ENCODE data around the gene PLA2G2D.

DNA sequence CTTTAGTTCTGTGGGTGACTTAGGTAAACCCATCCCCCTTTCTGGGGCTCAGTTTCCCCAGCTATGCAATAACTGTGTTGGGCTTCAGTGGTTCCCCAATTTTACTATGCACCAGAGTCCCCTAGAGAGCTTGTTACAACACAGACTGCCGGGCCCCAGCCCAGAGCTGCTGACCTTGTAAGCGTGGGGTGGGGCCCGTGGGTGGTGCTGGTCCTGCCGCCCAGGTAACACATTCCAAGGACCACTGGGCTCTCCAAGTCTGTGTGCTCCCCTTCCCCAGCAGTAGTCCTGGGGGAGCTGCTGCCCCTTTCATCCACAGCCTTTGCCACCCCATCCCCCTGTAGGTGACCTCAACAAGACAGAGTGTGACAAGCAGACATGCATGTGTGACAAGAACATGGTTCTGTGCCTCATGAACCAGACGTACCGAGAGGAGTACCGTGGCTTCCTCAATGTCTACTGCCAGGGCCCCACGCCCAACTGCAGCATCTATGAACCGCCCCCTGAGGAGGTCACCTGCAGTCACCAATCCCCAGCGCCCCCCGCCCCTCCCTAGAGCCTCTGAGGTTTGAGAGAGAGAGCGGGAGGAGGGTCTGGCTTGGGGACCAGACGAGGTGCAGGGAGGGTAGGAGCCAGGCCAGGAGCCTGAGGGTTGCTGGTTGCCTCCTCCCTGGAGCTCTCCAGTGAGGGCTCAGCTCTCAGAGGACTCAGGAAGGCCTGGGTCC is 28.7 kb upstream of the PLA2G2D start:
- TF ChIP-seq POLR2A (IDR thresholded peaks at IDR 0.05): no peak
- TF ChIP-seq, protein P1, sequence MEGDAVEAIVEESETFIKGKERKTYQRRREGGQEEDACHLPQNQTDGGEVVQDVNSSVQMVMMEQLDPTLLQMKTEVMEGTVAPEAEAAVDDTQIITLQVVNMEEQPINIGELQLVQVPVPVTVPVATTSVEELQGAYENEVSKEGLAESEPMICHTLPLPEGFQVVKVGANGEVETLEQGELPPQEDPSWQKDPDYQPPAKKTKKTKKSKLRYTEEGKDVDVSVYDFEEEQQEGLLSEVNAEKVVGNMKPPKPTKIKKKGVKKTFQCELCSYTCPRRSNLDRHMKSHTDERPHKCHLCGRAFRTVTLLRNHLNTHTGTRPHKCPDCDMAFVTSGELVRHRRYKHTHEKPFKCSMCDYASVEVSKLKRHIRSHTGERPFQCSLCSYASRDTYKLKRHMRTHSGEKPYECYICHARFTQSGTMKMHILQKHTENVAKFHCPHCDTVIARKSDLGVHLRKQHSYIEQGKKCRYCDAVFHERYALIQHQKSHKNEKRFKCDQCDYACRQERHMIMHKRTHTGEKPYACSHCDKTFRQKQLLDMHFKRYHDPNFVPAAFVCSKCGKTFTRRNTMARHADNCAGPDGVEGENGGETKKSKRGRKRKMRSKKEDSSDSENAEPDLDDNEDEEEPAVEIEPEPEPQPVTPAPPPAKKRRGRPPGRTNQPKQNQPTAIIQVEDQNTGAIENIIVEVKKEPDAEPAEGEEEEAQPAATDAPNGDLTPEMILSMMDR (IDR thresholded peaks at IDR 0.05): no peak

All from upper lobe of left lung (tissue), 4 donors.